ENCODE results near the gene NEK6.

The NEK6 gene

GRCh38 chr9:124399968-124400940 lies 142.5 kb downstream of the NEK6 start:
- no peak for DNase-seq (ENCODE audit: low read depth)
